AG09309 (cell line): ENCODE measurements around the gene MANSC1.

Experiments used
- DNase-seq: peaks from one replicate; pipeline ENCODE4 v3.0.0-alpha.2; 2010; ENCODE audit warnings: low read depth
- H3K4me3 ChIP-seq: 2 replicates; pipeline ENCODE4 v1.5.1; 2011; ENCODE audit warnings: mild to moderate bottlenecking, low read depth, low read length, moderate library complexity; ENCODE audit not compliant: control insufficient read depth
- CTCF ChIP-seq: IDR thresholded peaks from 2 replicates; pipeline ENCODE4 v1.5.1; 2011; ENCODE audit warnings: mild to moderate bottlenecking, low read depth, low read length, inconsistent platforms; ENCODE audit not compliant: insufficient read depth, control insufficient read depth; ENCODE audit errors: missing control alignments

The MANSC1 gene

DNA sequence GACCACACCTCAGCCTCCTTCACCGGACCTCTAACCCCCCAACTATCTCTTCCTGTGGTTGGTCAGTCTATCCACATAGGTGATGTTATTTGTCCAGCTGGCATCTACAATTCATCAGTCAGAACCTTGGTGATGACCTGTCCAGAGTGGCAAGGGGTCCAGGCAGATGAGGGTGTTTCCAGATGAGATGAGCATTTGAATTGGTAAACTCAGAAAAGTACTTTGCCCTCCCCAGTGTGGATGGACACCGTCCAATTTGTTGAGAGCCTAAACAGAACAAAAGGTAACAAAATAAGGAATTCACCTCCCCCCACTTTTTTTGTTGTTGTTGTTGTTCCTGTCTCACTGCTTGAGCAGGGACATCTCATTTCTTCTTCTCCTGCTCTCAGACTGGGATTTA lies 48.9 kb downstream of the MANSC1 start:
- no peak overlapping the region for H3K4me3 ChIP-seq
- TF ChIP-seq CTCF: no peak
- no peak for DNase-seq

DNA sequence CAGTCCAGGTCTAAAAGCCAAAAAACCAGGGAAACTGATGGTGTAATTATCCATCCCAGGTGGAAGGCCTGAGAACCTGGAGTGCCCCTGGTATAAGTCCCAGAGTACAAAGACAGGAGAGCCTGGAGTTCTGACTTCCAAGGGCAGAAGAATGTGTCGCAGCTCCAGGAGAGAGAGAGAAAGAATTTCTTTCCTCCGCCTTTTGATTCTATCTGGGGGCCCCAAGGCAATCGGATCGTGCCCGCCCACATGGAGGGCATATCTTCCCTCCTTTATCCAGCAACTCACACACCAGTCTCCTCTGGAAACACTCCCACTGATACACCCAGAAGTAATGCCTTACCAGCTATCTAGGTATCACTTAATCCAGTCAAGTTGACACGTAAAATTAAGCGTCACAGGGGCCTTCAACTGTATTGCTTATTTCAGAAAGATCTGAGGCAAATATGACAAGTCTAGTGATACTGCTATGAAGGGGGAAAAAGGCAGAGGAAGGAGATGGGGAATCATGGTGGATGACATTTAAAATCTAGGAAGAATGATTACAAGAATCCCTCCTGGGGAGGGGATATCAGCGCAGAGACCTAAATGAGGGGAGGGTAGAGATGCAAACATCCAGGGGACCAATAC lies 52.7 kb downstream of the MANSC1 start:
- no peak for TF ChIP-seq CTCF
- no peak for DNase-seq
- no peak overlapping the region for H3K4me3 ChIP-seq

DNA sequence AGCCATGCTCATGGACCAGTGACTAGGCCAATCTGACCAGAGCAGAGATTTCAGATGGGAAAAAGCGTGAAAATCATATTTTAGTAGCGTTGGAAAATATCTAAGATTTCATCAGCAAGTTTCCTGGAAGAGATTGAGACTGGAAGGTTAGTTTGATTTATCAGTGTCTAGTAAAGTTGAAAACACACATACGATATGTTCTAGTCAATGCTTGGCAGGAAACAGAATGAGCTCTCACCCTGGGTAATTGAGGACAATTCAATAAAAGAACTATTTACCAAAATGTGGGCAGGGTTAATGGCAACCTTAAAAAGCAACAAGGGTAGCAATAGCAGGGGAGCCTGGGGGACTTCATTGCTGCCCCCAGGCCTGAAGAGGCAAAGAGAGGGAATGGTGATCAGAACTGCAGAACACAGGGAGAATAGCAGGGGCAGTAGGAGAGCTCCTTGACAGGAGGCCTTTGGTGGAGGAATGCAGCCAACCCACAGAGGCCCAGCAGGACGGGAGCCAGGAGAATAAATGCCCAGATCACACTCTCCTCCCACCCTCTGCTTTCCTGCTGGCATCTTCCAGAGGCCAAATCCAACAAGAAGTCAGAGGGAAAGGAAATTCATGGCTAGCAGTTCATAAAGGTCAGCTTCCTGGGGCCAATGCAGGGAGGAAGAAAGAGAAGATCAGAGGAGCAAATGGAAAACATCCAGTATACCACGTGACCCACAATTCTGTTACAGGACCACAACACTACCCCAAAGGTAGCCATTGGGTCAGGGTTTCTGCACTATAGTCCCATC lies 55.6 kb downstream of the MANSC1 start:
- no peak for TF ChIP-seq CTCF
- no peak overlapping the region for H3K4me3 ChIP-seq
- DNase-seq: no peak

GRCh38 chr12:12290206-12290605 lies 59.8 kb downstream of the MANSC1 start:
- TF ChIP-seq CTCF: no peak
- no peak for DNase-seq
- no peak overlapping the region for H3K4me3 ChIP-seq

DNA sequence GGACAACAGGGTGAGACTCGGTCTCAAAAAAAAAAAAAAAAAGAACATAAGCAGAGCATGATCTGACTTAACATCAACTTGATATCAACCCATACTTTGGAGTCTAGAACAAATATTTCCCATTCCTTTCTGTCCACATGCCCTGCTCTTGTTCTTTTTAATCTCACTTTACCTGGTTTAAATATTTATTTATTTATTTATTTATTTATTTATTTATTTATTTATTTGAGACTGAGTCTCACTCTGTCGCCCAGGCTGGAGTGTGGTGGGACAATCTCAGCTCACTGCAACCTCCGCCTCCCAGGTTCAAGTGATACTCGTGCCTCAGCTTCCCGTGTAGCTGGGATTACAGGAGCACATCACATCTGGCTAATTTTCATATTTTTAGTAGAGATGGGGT lies 63.6 kb downstream of the MANSC1 start:
- no peak for DNase-seq
- TF ChIP-seq CTCF: no peak
- H3K4me3 ChIP-seq: no peak overlapping the region

DNA sequence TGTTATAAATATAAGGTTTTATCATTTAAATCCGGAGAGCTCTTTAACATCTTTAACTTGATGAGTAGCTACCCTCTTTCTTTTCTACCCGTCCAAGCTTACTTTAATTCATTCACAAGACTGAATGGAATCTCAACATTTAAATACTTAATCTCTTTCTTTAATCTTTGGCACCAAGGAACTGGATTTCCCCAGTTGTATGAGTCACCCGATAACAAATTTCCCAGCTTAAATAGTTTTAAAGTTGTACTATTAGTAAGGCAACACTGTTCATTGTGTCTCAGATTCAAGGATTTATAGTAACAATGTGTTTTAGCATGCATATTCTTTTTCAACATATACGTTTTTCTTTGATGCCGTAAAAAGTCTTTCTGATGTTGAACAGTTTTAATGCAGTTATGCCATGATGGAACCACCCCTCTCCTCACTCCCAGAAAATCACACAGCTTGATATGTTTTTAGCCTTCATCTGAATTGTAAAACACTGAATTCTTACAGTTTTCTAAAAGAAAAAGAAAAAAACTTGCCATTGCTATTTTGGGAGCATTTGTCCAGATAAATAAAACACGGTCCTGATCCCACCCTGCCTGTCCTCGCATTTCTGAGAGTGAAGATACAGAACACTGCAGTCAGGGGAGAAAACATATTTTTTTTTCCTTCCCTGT lies 67.1 kb downstream of the MANSC1 start:
- TF ChIP-seq CTCF: no peak
- no peak for DNase-seq
- no peak overlapping the region for H3K4me3 ChIP-seq
